Neuronal stem cell (in vitro differentiated cells): ENCODE measurements around the gene PPL.

Source experiments
- DNase-seq: peaks from one replicate; pipeline ENCODE4 v3.0.0-alpha.2; 2013; ENCODE audit warnings: low spot score
- H2AFZ ChIP-seq: one replicate; pipeline ENCODE4 v1.6.1; 2013; ENCODE audit warnings: mild to moderate bottlenecking, low read length, inconsistent platforms
- H2AK5ac ChIP-seq: 2 replicates; pipeline ENCODE4 v1.6.1; 2013; ENCODE audit warnings: low read depth, mild to moderate bottlenecking, inconsistent platforms, low read length, moderate library complexity, mixed read lengths
- H2BK120ac ChIP-seq: 2 replicates; pipeline ENCODE4 v1.6.1; 2013; ENCODE audit warnings: low read depth, mild to moderate bottlenecking, inconsistent platforms, low read length, moderate library complexity, mixed read lengths
- H2BK12ac ChIP-seq: one replicate; pipeline ENCODE4 v1.6.1; 2013; ENCODE audit warnings: low read length, inconsistent platforms
- H2BK15ac ChIP-seq: 2 replicates; pipeline ENCODE4 v1.6.1; 2013; ENCODE audit warnings: mild to moderate bottlenecking, low read length, inconsistent platforms, mixed read lengths
- H2BK5ac ChIP-seq: one replicate; pipeline ENCODE4 v1.6.1; 2013; ENCODE audit warnings: inconsistent platforms, mild to moderate bottlenecking, low read length, moderate library complexity
- H3K14ac ChIP-seq: one replicate; pipeline ENCODE4 v1.6.1; 2013; ENCODE audit warnings: low read length, inconsistent platforms
- H3K18ac ChIP-seq: 2 replicates; pipeline ENCODE4 v1.6.1; 2013; ENCODE audit warnings: low read length, inconsistent platforms
- H3K23ac ChIP-seq: 2 replicates; pipeline ENCODE4 v1.6.1; 2013; ENCODE audit warnings: low read depth, mild to moderate bottlenecking, mixed read lengths, low read length, inconsistent platforms; ENCODE audit not compliant: poor library complexity
- H3K27ac ChIP-seq: replicated peaks from 3 replicates; pipeline ENCODE4 v1.5.1; 2013; ENCODE audit warnings: low read length, inconsistent platforms
- H3K27me3 ChIP-seq, 3 experiments: 2 replicates each; pipeline ENCODE4 v1.6.1; 2013; ENCODE audit warnings: low read length in 3 of 3, mild to moderate bottlenecking in 2 of 3, inconsistent platforms in 1 of 3, low read depth in 1 of 3, mixed read lengths in 1 of 3, moderate library complexity in 1 of 3; ENCODE audit not compliant: control insufficient read depth in 3 of 3, insufficient read depth in 3 of 3
- H3K36me3 ChIP-seq, 2 donors: replicated peaks in 1 of 2; 2 replicates each; pipeline ENCODE4 v1.6.1; 2013; ENCODE audit warnings: low read length in 2 of 2; ENCODE audit not compliant: control insufficient read depth in 2 of 2, insufficient read depth in 2 of 2
- H3K4ac ChIP-seq: 2 replicates; pipeline ENCODE4 v1.6.1; 2013; ENCODE audit warnings: inconsistent platforms, mild to moderate bottlenecking, low read length, moderate library complexity
- H3K4me1 ChIP-seq, 2 donors: 1 replicate in 1 of 2; 2 replicates in 1 of 2; pipeline ENCODE4 v1.6.1; 2013; ENCODE audit warnings: low read length in 2 of 2, low read depth in 1 of 2; ENCODE audit not compliant: control insufficient read depth in 2 of 2, insufficient read depth in 1 of 2
- H3K4me2 ChIP-seq: one replicate; pipeline ENCODE4 v1.6.1; 2013; ENCODE audit warnings: mild to moderate bottlenecking, low read length, inconsistent platforms; ENCODE audit not compliant: insufficient read depth, poor library complexity, severe bottlenecking
- H3K4me3 ChIP-seq, 2 donors: 2 replicates each; pipeline ENCODE4 v1.5.1; 2013; ENCODE audit warnings: low read length in 2 of 2, mild to moderate bottlenecking in 2 of 2, inconsistent platforms in 1 of 2, moderate library complexity in 1 of 2
- H3K79me1 ChIP-seq: one replicate; pipeline ENCODE4 v1.6.1; 2013; ENCODE audit warnings: low read depth, mild to moderate bottlenecking, inconsistent platforms, low read length, moderate library complexity
- H3K9ac ChIP-seq: one replicate; pipeline ENCODE4 v1.6.1; 2013; ENCODE audit warnings: mild to moderate bottlenecking, low read depth, low read length, inconsistent platforms; ENCODE audit not compliant: poor library complexity
- H3K9me3 ChIP-seq, 2 donors: replicated peaks in 1 of 2; 2 replicates each; pipeline versions ENCODE3 to v1.6.1; 2013; ENCODE audit warnings: low read length in 2 of 2, mild to moderate bottlenecking in 2 of 2, inconsistent platforms in 1 of 2, low read depth in 1 of 2, mixed read lengths in 1 of 2, moderate library complexity in 1 of 2; ENCODE audit not compliant: control insufficient read depth in 2 of 2, insufficient read depth in 1 of 2
- H4K8ac ChIP-seq: one replicate; pipeline ENCODE4 v1.6.1; 2013; ENCODE audit warnings: low read depth, mild to moderate bottlenecking, inconsistent platforms, low read length, moderate library complexity
- H4K91ac ChIP-seq: one replicate; pipeline ENCODE4 v1.6.1; 2013; ENCODE audit warnings: low read length, low read depth, mild to moderate bottlenecking, inconsistent platforms; ENCODE audit not compliant: poor library complexity
- WGBS, 2 donors: extraction: QIAGEN DNeasy Blood & Tissue Kit; methylation state at CpG; one replicate each; pipeline ENCODE4 v1.1.7; 2013; ENCODE audit warnings: missing lambda C conversion rate in 2 of 2, mixed read lengths in 1 of 2; ENCODE audit not compliant: insufficient read length in 2 of 2, insufficient replicate concordance in 1 of 2; ENCODE audit errors: extremely low coverage in 2 of 2; 5-methylcytosine and 5-hydroxymethylcytosine counted together

Gene PPL

DNA sequence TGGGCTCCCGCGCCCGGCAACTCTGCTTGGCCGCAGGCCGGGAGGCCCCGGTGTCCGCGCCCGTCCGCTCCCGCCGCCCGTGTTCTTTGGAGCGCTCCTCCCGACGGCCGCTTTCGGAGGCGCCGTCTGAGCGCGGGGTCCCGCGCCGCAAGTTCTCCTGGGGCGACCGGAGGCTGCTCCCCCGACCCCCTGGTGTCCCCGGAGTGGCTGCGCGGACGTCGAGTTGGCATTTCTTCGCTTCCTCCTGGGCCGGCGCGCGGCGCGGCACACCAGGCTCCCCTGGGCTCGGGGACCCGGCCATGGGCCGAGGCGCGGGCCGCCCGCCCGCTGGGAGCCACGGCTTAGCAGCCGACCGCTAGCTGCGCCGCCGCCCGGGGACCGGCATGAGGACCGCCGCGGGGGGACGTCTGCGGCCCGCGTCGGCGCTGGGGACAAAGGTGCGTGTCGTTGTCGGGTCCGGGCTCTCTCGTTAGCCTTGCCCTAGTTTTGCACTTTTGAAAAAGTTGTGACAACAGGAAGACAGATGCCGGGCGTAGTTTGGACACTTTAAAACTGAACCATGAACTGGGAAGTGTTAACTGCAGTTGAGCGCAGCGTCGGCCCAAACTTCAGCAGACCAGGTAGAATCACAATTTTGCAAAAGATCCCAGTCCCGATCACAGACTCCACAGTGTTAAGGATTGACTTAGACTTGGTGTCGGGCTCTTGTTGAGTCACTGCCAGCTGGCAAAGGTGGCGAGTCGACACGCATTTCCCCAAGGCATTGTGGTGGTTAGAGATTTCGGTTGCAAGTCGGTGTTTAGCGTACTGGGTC is 89.0 kb downstream of the PPL start:
- H4K91ac ChIP-seq = no peak overlapping the region
- peak overlapping the region; percentile 84 for H3K9ac ChIP-seq
- no peaks in the 10 kb centered on the region for H3K9me3 ChIP-seq
- H4K8ac ChIP-seq = no peak overlapping the region
- H3K4me3 ChIP-seq = peak overlapping the region; percentile 87 to 88
- H2BK120ac ChIP-seq = no peak overlapping the region
- H3K4me1 ChIP-seq = peaks cover 5 to 22% of the 10 kb centered on the region in 2 donors
- H2BK5ac ChIP-seq = peak overlapping the region; percentile 24
- H3K14ac ChIP-seq = peak overlapping the region; percentile 82
- H3K27ac ChIP-seq = peak overlapping the region; percentile 75
- peak overlapping the region; percentile 89 for H3K18ac ChIP-seq
- peak overlapping the region; percentile 85 for H3K23ac ChIP-seq
- no peak overlapping the region for H2BK12ac ChIP-seq
- no peak overlapping the region for H2AK5ac ChIP-seq
- H3K27me3 ChIP-seq = no peaks in the 10 kb centered on the region
- DNase-seq = peak; percentile 6
- peak overlapping the region; percentile 93 for H3K4me2 ChIP-seq
- H2AFZ ChIP-seq = peak overlapping the region; percentile 96
- no peak overlapping the region for H3K4ac ChIP-seq
- peaks cover 15% of the 10 kb centered on the region for H3K79me1 ChIP-seq
- peaks cover 13 to 39% of the 10 kb centered on the region in 2 donors for H3K36me3 ChIP-seq
- WGBS, 2 donors = no CpG with 5 or more reads among the region's 83 CpGs
- H2BK15ac ChIP-seq = peak overlapping the region; percentile 58

DNA sequence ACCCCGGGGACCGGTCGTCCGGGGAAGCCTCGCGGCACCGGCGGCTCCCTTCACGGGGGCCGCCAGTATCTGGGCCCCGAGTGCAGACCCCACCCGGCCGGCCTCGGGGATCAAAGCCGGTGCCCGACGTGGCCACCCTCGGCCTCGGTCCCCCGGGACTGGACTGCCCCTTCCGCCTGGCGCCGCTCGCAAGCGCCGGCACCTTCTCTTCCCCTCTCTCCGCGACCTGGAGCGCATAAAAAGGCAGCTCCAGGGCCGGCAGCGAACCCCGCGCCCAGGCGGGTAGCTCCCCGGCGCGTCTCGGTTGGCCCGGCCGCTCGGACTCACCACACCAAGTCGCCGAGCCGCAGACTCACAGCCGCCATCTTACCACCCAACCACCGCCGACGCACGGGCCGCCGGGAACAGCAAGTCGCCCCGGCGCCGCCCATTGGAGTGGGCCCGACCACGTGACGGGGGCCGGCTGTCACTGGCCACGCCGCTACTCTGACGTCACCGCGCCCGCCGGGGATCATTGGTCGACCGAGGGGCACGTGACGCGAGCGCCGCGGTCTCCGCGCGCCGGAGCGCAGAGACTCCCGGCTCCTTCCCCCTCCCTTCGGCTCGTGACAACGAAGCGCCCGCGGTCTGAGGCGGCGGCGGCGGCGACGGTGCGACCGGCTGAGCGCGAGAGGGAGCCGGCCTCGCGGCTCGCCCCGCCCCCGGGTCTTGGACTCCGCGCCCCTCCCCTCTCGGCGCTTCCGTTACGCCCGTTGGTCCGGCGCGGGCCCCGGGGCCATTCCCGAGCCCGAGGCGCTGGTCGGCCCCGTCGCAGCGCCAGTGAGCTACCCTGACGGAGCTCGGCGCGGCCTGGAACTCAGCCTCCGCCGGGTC is 89.8 kb downstream of the PPL start, which contains the start of the genes GLYR1 and UBN1:
GLYR1 (minus strand) TSS at position 388 of the 873 bp plus-strand sequence; CDS start at position 365, 23 bp downstream.
UBN1 (plus strand) TSS at position 581 of the 873 bp plus-strand sequence. CDS start 5,437 bp downstream, outside the sequence.
- H4K8ac ChIP-seq = no peak within 1 kb of the TSS
- peak; percentile 97 for DNase-seq
- H2BK120ac ChIP-seq = no peak within 1 kb of the TSS
- peaks cover 5 to 20% of the 10 kb centered on the region in 2 donors for H3K4me1 ChIP-seq
- no peaks in the 10 kb centered on the region for H3K27me3 ChIP-seq
- H3K4me2 ChIP-seq = peak within 1 kb of the TSS; percentile 93
- H2BK12ac ChIP-seq = no peak within 1 kb of the TSS
- peak within 1 kb of the TSS; percentile 53 for H2BK5ac ChIP-seq
- peak within 1 kb of the TSS; percentile 82 for H3K14ac ChIP-seq
- WGBS, 2 donors = no CpG with 5 or more reads among the region's 126 CpGs
- peak within 1 kb of the TSS; percentile 99 for H3K18ac ChIP-seq
- peak within 1 kb of the TSS; percentile 58 for H2BK15ac ChIP-seq
- no peak within 1 kb of the TSS for H4K91ac ChIP-seq
- H3K79me1 ChIP-seq = peaks cover 15% of the 10 kb centered on the region
- no peak within 1 kb of the TSS for H3K4ac ChIP-seq
- peak within 1 kb of the TSS; percentile 85 for H3K23ac ChIP-seq
- H2AK5ac ChIP-seq = peak within 1 kb of the TSS; percentile 13
- peak within 1 kb of the TSS; percentile 96 for H2AFZ ChIP-seq
- peak within 1 kb of the TSS; percentile 91 for H3K9ac ChIP-seq
- no peaks in the 10 kb centered on the region for H3K9me3 ChIP-seq
- peaks cover 14 to 41% of the 10 kb centered on the region in 2 donors for H3K36me3 ChIP-seq
- H3K4me3 ChIP-seq = peak within 1 kb of the TSS; percentile 88 to 96
- peak within 1 kb of the TSS; percentile 75 for H3K27ac ChIP-seq

DNA sequence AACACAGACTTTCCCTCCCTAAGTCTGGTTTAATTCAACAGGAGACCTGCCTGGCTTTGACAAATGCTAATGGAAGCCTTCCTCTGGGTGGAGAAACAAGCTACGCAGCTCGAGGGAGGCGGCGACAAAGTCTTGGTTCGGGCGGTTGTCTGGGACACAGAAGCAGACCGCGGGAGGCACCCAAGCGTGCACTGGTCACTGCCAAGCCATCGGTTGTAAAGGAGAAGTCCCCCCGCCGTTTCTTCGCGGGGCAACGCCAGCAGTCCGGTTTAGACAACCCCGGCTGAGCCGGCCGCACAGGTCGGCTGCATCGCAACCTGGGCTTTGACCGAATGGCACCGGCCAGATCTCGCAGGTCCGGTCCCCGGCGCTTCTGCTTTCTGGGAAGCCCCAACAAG is 90.4 kb downstream of the PPL start:
- Histone ChIP-seq H2AK5ac (peak overlapping the region; percentile 13), H3K27ac (no peak overlapping the region), H4K91ac (no peak overlapping the region), H3K9me3 (no peaks in the 10 kb centered on the region), H3K4me2 (peak overlapping the region; percentile 93), H2BK120ac (no peak overlapping the region), H2AFZ (peak overlapping the region; percentile 96), H3K4me3 (peak overlapping the region; percentile 88 to 96), H2BK12ac (no peak overlapping the region), H2BK5ac (peak overlapping the region; percentile 53), H3K9ac (peak overlapping the region; percentile 91), H3K14ac (no peak overlapping the region), H3K27me3 (no peaks in the 10 kb centered on the region), H3K79me1 (peaks cover 15% of the 10 kb centered on the region), H2BK15ac (peak overlapping the region; percentile 37), H3K4ac (no peak overlapping the region), H3K36me3 (peaks cover 18 to 47% of the 10 kb centered on the region in 2 donors), H3K18ac (no peak overlapping the region), H3K4me1 (peaks cover 5 to 17% of the 10 kb centered on the region in 2 donors), H3K23ac (no peak overlapping the region), H4K8ac (no peak overlapping the region)
- no peak for DNase-seq
- WGBS, 2 donors = no CpG with 5 or more reads among the region's 27 CpGs
